Ovary (tissue), 9 donors: Measurements from ENCODE around the gene TPM4. TPM values are rescaled to one million over a fixed set of nuclear protein-coding genes. Genes with fewer than 3 reads are reported as not detected.

Source experiments
- DNase-seq, 5 donors: peaks; one replicate each; pipeline ENCODE4 v3.0.0-alpha.2; 2019 to 2020
- H3K27ac ChIP-seq, 2 donors: fragments of 200-600 bp; one replicate each; pipeline versions ENCODE4 v1.5.1 to v1.8.0; 2019 to 2022
- H3K27me3 ChIP-seq: fragments of 200-600 bp; one replicate; pipeline ENCODE4 v1.8.0; 2022
- H3K36me3 ChIP-seq: fragments of 200-600 bp; sonication (generic); one replicate; pipeline ENCODE4 v1.5.1; 2019
- H3K4me1 ChIP-seq: one replicate; pipeline ENCODE4 v1.8.1; 2013; ENCODE audit warnings: mild to moderate bottlenecking, moderate library complexity; ENCODE audit not compliant: insufficient read depth
- H3K4me3 ChIP-seq: fragments of 200-600 bp; sonication (generic); one replicate; pipeline ENCODE4 v1.5.1; 2017
- H3K9me3 ChIP-seq, 2 donors: fragments of 200-600 bp in 1 of 2; sonication (generic) in 1 of 2; one replicate each; pipeline versions ENCODE4 v1.5.1 to v1.8.1; 2013 to 2019; ENCODE audit warnings: mild to moderate bottlenecking in 1 of 2, moderate library complexity in 1 of 2
- CTCF ChIP-seq, 3 donors: fragments of 450-650 bp in 2 of 3; fragments of 200-600 bp in 1 of 3; IDR thresholded peaks; one replicate each; pipeline versions ENCODE4 v1.5.1 to v1.8.0; 2016 to 2022; ENCODE audit warnings: antibody characterized with exemption in 3 of 3, mild to moderate bottlenecking in 1 of 3
- EP300 ChIP-seq: sonication (generic); formaldehyde crosslinking; IDR thresholded peaks from one replicate; pipeline ENCODE4 v1.6.1; 2017; ENCODE audit warnings: antibody characterized with exemption
- POLR2A ChIP-seq: fragments of 450-650 bp; IDR thresholded peaks from one replicate; pipeline ENCODE4 v1.6.1; 2017; ENCODE audit warnings: antibody characterized with exemption, mild to moderate bottlenecking, moderate library complexity
- WGBS, 3 donors: extraction: QIAGEN DNeasy Blood & Tissue Kit in 1 of 3; methylation state at CpG; one replicate each; pipeline versions ENCODE4 v1.1.5 to v1.1.7; 2013 to 2017; 5-methylcytosine and 5-hydroxymethylcytosine counted together
- intact Hi-C, 4 donors: fragments of 100-400 bp; cut with DNase I; formaldehyde crosslinking; loops; one replicate each; pipeline versions ENCODE4 v1.11.0 to v1.15.1; 2022 to 2023
- polyA plus RNA-seq, 2 donors: library from polyadenylated mRNA; stranded (reverse); fragments of 200-250 nt in 1 of 2; fragments of 350-450 nt in 1 of 2; fragmentation: Illumina TruSeq in 1 of 2; extraction: RNeasy Lipid Tissue Mini Kit (QIAGEN cat#74804) in 1 of 2; gene quantifications; one replicate each; pipeline ENCODE4 v1.2.3, GENCODE V29; 2013 to 2014
- total RNA-seq, 7 donors: library from RNA; depleted of rRNA in 2 of 7; stranded (reverse); fragments of >200 nt in 2 of 7; fragmentation: NEBNext Ultra II Directional in 3 of 7; extraction: Animal tissue kit (Norgen Biotek cat#: 25700) in 3 of 7; gene quantifications; one replicate each; pipeline versions ENCODE4 v1.1.0 to v1.2.4, GENCODE V29; 2016 to 2023
- donor health status: DM: no; HTN: no; CAD: no; lungs with moderate emphysema.
- donor health status: DM: no; HTN: no; CAD: no.
- donor health status: Bipolar disorder and iron deficiency.
- donor health status: DM: yes; HTN: yes; CAD: no.
- donor health status: DM: no; HTN: no; CAD: no.
- donor health status: DM: yes; HTN: yes; CAD: no.

Gene TPM4
- total and polyA plus RNA-seq, 9 donors = 286 to 664 (median 554) TPM

GRCh38 chr19:16033721-16034120 is 42.6 kb upstream of the TPM4 start:
- H3K4me1 ChIP-seq = no peaks in the 10 kb centered on the region
- DNase-seq = no peak
- intact Hi-C loops = loop anchor here in 1 of 4 donors (10.0 kb wide), 1 partner anchor 409 kb away; no protein-coding TSS in a partner anchor
- no peaks in the 10 kb centered on the region for H3K9me3 ChIP-seq
- TF ChIP-seq EP300 = no peak
- no peak for TF ChIP-seq POLR2A
- no peak for TF ChIP-seq CTCF (IDR thresholded peaks at IDR 0.05)
- no peak overlapping the region for H3K4me3 ChIP-seq
- H3K27ac ChIP-seq = no peak overlapping the region
- 59 to 60% methylated on average over 2 of the region's 2 CpGs; no CpG with 5 or more reads in 1 of the 3 donors for WGBS, 3 donors
- H3K36me3 ChIP-seq = no peaks in the 10 kb centered on the region
- H3K27me3 ChIP-seq = no peaks in the 10 kb centered on the region

GRCh38 chr19:16034180-16034579 is 42.1 kb upstream of the TPM4 start:
- Histone ChIP-seq H3K36me3 (no peaks in the 10 kb centered on the region), H3K27ac (no peak overlapping the region), H3K27me3 (no peaks in the 10 kb centered on the region), H3K4me1 (no peaks in the 10 kb centered on the region), H3K4me3 (no peak overlapping the region), H3K9me3 (no peaks in the 10 kb centered on the region)
- 88 to 91% (median 89%) methylated on average over 7 of the region's 7 CpGs for WGBS, 3 donors
- intact Hi-C loops = loop anchor here in 1 of 4 donors (10.0 kb wide), 1 partner anchor 409 kb away; no protein-coding TSS in a partner anchor
- no peak for DNase-seq
- TF ChIP-seq EP300 = no peak
- no peak for TF ChIP-seq POLR2A
- TF ChIP-seq CTCF (IDR thresholded peaks at IDR 0.05) = no peak

- no peak for TF ChIP-seq EP300
- no peak for TF ChIP-seq CTCF (IDR thresholded peaks at IDR 0.05)
- no peak for TF ChIP-seq POLR2A
- Histone ChIP-seq H3K9me3 (no peaks in the 10 kb centered on the region), H3K36me3 (no peaks in the 10 kb centered on the region), H3K4me1 (no peaks in the 10 kb centered on the region), H3K27ac (no peak overlapping the region), H3K27me3 (no peaks in the 10 kb centered on the region), H3K4me3 (no peak overlapping the region)
- WGBS, 3 donors = 70 to 77% (median 73%) methylated on average over 16 to 17 of the region's 17 CpGs
- DNase-seq = no peak
- intact Hi-C loops = loop anchor here in 2 of 4 donors (5.0 to 10.0 kb wide), 2 partner anchors 77 to 410 kb away; partner anchors contain the start of gene RAB8A (in 1 of the 2)
Measured at GRCh38 chr19:16034958-16035560, 41.2 kb upstream of the TPM4 start.

- Histone ChIP-seq H3K27me3 (no peaks in the 10 kb centered on the region), H3K36me3 (no peaks in the 10 kb centered on the region), H3K9me3 (no peaks in the 10 kb centered on the region), H3K27ac (no peak overlapping the region), H3K4me1 (no peaks in the 10 kb centered on the region), H3K4me3 (no peak overlapping the region)
- intact Hi-C loops = loop anchor here in 2 of 4 donors (5.0 to 10.0 kb wide), 2 partner anchors 77 to 411 kb away; partner anchors contain the start of gene RAB8A (in 1 of the 2)
- WGBS, 3 donors = 80 to 86% (median 82%) methylated on average over 24 to 28 of the region's 28 CpGs
- TF ChIP-seq POLR2A (no peak), EP300 (no peak), CTCF (IDR thresholded peaks at IDR 0.05) (no peak)
- DNase-seq = no peak
Measured at GRCh38 chr19:16035601-16036297, 40.5 kb upstream of the TPM4 start.
